Stimulated activated CD4-positive, alpha-beta T cell treated with anti-CD3 and anti-CD28 coated beads, Interleukin-1b, Interleukin-23, amount 100 ng/mL, for 1 hour (primary cell): Measurements from ENCODE around the gene HEPACAM2.

ENCODE experiments used
- DNase-seq, 2 donors: peaks; one replicate each; pipeline ENCODE4 v3.0.0-alpha.2; 2020; ENCODE audit warnings: low read depth in 2 of 2

The HEPACAM2 gene

DNA sequence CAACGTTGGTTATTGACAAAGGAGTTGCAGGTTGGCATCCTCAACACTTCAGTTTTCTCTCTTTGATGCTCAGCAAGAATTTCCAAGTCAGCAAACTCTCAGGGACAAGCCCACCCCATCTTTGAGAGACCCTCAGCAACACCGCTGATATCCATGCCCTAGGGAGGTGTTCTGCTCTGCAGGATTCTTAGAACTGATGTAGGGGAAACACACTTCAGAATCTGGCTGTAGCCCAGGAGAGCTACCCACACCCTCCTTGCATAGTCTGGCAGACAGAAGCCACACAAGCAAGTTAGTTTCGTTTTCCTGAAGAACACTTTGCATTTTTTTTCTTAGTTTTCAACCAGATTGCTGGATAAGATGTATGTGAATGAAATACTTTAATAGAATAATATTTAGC, 78.9 kb downstream of the HEPACAM2 start:
- DNase-seq: no peak

DNA sequence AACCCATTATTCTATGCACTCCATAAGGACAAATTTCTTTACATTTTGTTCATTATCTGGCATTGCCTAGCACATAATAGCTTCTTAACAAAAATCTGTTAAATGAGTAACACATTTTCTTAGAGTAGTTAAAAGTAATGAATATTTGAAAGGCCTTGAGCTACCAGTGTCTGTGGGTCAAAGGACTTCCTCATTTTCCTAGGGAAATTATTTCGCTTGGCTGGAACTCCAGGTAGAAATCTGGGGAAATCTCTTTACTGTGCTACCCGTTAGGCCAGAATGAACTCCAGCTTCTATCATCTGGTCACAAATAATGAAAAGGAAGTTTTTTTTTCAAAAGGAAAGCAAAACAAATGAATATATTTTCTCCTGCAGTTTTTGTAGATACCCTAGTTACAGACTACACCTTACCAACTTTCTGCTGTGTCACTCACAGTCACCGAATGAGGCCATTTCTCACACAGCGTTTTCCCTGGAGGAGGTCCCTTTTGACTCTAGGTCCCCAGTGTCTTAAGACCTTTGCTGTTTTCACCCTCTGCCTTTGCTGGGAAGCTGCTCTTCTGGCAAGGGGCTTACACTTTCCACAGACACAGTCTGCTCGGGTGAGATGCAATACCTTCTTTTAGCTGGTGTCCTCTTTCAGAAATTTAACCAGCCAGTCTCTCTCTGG, 79.7 kb downstream of the HEPACAM2 start:
- no peak for DNase-seq

DNA sequence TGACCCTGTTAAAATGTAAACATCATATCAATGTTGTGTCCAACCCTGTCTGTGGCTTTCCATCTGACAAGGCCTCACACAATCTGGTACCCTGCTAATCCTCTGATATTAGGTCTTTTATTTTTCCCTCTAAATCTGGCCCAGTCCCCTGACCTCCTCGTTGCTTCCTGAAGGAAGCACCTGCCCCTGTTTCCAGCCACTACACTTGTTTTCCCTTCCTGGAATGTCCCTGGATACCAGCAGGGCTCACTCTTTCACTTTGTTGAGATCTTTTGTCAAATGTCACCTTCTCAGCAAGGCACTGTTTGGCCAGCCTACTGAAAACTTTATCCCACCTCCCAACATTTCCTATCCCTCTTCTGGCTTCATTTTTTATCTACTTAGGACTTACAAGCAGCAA, 80.2 kb downstream of the HEPACAM2 start:
- no peak for DNase-seq

DNA sequence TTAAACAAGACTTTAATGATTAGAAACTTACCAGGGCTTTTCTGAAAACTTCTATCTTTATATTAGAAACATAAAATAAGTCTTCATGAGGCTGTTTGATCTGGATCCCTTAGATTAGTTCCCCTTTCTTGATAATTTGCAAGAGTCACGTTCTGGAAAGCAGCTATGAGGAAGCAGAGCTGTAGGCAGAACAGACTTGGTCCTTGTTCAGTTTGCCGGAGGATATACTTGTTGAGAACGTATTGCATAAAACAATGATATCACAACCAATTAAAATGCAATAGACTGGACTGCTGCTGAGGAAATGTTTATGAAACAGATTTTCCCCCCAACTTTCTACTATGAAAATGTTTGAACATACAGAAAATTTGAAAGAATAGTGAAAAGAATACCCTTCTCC, 80.9 kb downstream of the HEPACAM2 start:
- DNase-seq: no peak

DNA sequence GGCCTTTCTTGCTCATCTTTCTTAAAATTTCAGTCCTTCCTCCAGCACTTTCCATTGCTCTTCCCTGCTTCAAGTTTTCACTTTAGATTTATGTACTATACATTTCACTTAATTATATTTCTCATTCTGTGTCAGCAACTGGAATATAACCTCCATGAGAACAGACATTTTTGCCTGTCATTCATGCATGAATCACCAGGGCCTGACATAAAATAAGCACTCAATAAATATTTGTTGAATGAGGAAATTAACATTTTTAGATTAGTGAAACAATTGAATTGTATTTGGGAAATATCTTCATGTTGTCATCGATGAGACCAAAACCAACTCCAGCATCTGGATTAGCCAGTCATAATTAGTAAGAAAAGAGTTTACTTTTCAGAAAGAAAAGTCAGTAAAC, 84.1 kb downstream of the HEPACAM2 start:
- DNase-seq: no peak

DNA sequence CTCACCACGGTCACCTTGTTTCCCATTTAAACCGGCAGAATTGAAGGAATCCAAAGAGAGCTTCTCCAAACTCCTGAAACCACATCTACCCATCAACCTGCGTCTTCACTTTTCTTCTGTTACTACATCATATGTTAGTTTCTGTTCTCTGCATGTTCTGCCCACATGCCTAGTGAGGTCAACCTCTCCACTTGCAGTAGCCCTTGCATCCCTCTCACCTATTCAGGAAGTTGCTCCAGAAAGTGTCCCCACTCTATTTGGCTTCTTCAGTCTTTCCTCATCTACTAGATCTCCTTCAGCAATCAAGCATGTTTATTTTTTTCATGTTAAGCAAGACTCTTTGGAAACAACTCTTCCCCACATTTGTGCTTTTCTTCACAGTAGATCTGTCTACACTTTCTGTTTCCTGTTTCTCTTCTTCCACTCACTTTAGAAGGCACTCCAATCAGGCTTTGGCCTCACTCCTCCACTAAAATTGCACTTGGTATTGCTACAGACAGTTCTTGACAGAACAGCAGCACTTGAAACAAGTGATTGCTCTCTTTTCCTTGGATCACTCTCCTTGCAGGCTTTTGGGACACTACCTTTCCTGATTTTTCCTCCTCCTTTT, 85.6 kb downstream of the HEPACAM2 start:
- no peak for DNase-seq

DNA sequence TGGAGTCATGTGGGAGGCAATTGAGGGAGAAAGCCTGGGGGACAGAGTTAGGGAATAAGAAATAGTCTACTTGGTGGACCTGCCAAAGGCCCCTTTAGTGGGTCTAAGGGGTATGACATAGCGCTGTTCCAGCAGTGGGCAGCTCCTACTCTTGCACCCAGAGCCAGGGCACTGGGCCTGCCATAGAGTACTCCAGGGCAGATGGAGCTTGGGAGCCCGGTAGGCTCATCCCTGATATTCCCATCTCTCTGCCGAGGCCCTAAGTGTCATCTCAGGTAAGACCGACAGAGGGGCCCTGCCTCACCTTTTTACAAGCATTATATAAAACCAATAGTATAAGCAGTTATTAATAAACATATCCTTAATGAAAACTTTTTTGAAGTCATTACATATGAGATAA, 87.7 kb downstream of the HEPACAM2 start:
- no peak for DNase-seq
